Endothelial cell of umbilical vein (primary cell): ENCODE measurements around the gene TAS2R30.
"Not testable (repeated sequence)": the region's sequence is repeated elsewhere in the genome, so short reads cannot be mapped to it uniquely, and the experiment has no call there.

Experiments
- POLR2A ChIP-seq: IDR thresholded peaks from 2 replicates; pipeline ENCODE4 v1.6.1; 2012; ENCODE audit warnings: low read depth, mild to moderate bottlenecking, control low read depth, low read length
- POLR2AphosphoS5 ChIP-seq: IDR thresholded peaks from 2 replicates; pipeline ENCODE4 v1.6.1; 2012; ENCODE audit warnings: low read depth, mild to moderate bottlenecking, control low read depth, low read length, moderate library complexity; ENCODE audit not compliant: insufficient read depth
- TF ChIP-seq, protein P1 (sequence below), 2 donors: IDR thresholded peaks; 1 replicate in 1 of 2; 2 replicates in 1 of 2; pipeline ENCODE4 v1.5.1; 2011; ENCODE audit warnings: low read length in 2 of 2, mild to moderate bottlenecking in 2 of 2, moderate library complexity in 2 of 2, control low read depth in 1 of 2, inconsistent platforms in 1 of 2, low read depth in 1 of 2; ENCODE audit not compliant: insufficient read depth in 1 of 2; ENCODE audit errors: extremely low read depth in 1 of 2
- TF ChIP-seq, protein P2 (sequence below): IDR thresholded peaks from 2 replicates; pipeline ENCODE4 v1.6.1; 2011; ENCODE audit not compliant: insufficient read depth, insufficient read length

DNA sequence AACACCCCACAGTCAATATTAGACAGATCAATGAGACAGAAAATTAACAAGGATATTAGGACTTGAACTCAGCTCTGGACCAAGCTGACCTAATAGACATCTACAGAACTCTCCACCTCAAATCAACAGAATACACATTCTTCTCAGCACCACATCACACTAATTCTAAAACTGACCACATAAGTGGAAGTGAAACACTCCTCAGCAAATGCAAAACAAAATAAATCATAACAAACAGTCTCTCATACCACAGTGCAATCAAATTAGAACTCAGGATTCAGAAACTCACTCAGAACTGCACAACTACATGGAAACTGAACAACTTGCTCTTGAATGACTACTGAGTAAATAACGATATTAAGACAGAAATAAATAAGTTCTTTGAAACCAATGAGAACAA, 23.2 kb downstream of the TAS2R30 start:
- TF ChIP-seq, protein P1, sequence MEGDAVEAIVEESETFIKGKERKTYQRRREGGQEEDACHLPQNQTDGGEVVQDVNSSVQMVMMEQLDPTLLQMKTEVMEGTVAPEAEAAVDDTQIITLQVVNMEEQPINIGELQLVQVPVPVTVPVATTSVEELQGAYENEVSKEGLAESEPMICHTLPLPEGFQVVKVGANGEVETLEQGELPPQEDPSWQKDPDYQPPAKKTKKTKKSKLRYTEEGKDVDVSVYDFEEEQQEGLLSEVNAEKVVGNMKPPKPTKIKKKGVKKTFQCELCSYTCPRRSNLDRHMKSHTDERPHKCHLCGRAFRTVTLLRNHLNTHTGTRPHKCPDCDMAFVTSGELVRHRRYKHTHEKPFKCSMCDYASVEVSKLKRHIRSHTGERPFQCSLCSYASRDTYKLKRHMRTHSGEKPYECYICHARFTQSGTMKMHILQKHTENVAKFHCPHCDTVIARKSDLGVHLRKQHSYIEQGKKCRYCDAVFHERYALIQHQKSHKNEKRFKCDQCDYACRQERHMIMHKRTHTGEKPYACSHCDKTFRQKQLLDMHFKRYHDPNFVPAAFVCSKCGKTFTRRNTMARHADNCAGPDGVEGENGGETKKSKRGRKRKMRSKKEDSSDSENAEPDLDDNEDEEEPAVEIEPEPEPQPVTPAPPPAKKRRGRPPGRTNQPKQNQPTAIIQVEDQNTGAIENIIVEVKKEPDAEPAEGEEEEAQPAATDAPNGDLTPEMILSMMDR (IDR thresholded peaks at IDR 0.05; ENCODE audit: extremely low read depth in 1 of 2, insufficient read depth in 1 of 2, low read depth in 1 of 2, low read length in 2 of 2) = not testable (repeated sequence)
- not testable (repeated sequence) for TF ChIP-seq POLR2A, POLR2AphosphoS5
- TF ChIP-seq, protein P2, sequence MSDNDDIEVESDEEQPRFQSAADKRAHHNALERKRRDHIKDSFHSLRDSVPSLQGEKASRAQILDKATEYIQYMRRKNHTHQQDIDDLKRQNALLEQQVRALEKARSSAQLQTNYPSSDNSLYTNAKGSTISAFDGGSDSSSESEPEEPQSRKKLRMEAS = not testable (repeated sequence)
